ENCODE results near the gene OSGIN1. TPM values are rescaled to one million over a fixed set of nuclear protein-coding genes. Genes with fewer than 3 reads are reported as not detected.

OSGIN1 gene
- total RNA-seq, 4 donors from 2014 or later: 2.7 to 7.2 (median 4.4) TPM

- TF ChIP-seq CTCF (IDR thresholded peaks at IDR 0.05; ENCODE audit: low read depth): no peak
Measured at GRCh38 chr16:83937922-83938885, 14.8 kb upstream of the OSGIN1 start.

GRCh38 chr16:83939266-83939855 is 13.7 kb upstream of the OSGIN1 start:
- no peak for TF ChIP-seq CTCF (IDR thresholded peaks at IDR 0.05; ENCODE audit: low read depth)

GRCh38 chr16:83940119-83940518 is 12.9 kb upstream of the OSGIN1 start:
- no peak for TF ChIP-seq CTCF (IDR thresholded peaks at IDR 0.05; ENCODE audit: low read depth)

GRCh38 chr16:83940630-83941378 is 12.2 kb upstream of the OSGIN1 start:
- no peak for TF ChIP-seq CTCF (IDR thresholded peaks at IDR 0.05; ENCODE audit: low read depth)

- TF ChIP-seq CTCF (IDR thresholded peaks at IDR 0.05; ENCODE audit: low read depth): no peak
Measured at GRCh38 chr16:83942074-83942473, 11.0 kb upstream of the OSGIN1 start.

- TF ChIP-seq CTCF (IDR thresholded peaks at IDR 0.05; ENCODE audit: low read depth): no peak
Measured at GRCh38 chr16:83942815-83943515, 10.1 kb upstream of the OSGIN1 start.
